ENCODE results near the gene GABRR3. TPM values are rescaled to one million over a fixed set of nuclear protein-coding genes. Genes with fewer than 3 reads are reported as not detected.

Gene GABRR3
- total RNA-seq, 2 donors from 2014 or later: not detected

- Histone ChIP-seq H3K9ac (ENCODE audit: low read depth in 2 of 2, low read length in 2 of 2) (no peak overlapping the region), H3K9me3 (no peaks in the 10 kb centered on the region), H3K36me3 (no peaks in the 10 kb centered on the region), H3K4me3 (no peak overlapping the region), H3K4me1 (no peaks in the 10 kb centered on the region), H3K27ac (peak overlapping the region; percentile 28), H3K27me3 (no peaks in the 10 kb centered on the region)
- TF ChIP-seq, protein P1, sequence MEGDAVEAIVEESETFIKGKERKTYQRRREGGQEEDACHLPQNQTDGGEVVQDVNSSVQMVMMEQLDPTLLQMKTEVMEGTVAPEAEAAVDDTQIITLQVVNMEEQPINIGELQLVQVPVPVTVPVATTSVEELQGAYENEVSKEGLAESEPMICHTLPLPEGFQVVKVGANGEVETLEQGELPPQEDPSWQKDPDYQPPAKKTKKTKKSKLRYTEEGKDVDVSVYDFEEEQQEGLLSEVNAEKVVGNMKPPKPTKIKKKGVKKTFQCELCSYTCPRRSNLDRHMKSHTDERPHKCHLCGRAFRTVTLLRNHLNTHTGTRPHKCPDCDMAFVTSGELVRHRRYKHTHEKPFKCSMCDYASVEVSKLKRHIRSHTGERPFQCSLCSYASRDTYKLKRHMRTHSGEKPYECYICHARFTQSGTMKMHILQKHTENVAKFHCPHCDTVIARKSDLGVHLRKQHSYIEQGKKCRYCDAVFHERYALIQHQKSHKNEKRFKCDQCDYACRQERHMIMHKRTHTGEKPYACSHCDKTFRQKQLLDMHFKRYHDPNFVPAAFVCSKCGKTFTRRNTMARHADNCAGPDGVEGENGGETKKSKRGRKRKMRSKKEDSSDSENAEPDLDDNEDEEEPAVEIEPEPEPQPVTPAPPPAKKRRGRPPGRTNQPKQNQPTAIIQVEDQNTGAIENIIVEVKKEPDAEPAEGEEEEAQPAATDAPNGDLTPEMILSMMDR (IDR thresholded peaks at IDR 0.05): no peak
- intact Hi-C loops (cut with DNase I): no loop called here
- DNase-seq: no peak
Observed at GRCh38 chr3:97952872-97953271, 82.2 kb downstream of the GABRR3 start.

DNA sequence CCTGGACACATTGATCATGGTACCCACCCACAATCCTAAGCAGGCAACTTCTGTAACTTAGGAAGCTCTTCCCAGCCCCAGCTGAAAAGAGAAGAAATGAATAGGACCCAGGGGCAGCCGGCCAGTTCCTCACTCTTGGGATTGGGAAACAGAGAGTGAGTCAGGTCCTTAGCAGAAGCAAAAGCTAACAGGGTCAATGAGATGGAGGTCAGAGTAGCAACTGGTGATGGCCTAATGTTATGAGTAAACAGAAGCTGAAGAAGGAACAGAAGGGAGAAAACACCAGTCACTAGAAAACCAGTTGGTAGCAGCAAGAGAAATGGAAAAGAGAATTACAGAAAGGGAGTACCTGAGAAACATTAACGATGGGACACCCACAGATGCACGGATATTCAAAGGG lies 82.8 kb downstream of the GABRR3 start:
- DNase-seq: peak; percentile 40
- Histone ChIP-seq H3K27ac (peak overlapping the region; percentile 28), H3K36me3 (no peaks in the 10 kb centered on the region), H3K9ac (ENCODE audit: low read depth in 2 of 2, low read length in 2 of 2) (no peak overlapping the region), H3K4me1 (no peaks in the 10 kb centered on the region), H3K9me3 (no peaks in the 10 kb centered on the region), H3K27me3 (no peaks in the 10 kb centered on the region), H3K4me3 (no peak overlapping the region)
- TF ChIP-seq, protein P1 (IDR thresholded peaks at IDR 0.05): no peak
- intact Hi-C loops (cut with DNase I): no loop called here

DNA sequence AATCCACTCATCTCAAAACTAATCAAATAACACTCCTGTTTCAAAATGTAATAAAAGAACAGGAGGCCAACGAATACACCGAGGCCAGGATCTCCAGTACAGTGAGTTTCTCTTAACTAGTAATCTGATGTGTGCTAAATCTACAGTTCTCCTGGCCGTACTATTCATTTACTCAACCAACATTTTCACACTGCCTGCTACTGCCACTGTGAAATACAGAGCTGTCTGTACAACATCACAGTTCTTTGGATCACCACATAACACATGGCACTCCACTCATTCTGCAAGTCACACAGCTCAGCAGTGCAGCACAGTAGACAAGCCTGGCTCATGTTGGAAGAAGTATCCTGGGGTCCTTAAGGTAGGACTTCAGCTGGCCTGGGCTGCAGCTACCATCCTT lies 84.8 kb downstream of the GABRR3 start:
- Histone ChIP-seq H3K36me3 (no peaks in the 10 kb centered on the region), H3K9me3 (no peaks in the 10 kb centered on the region), H3K27ac (no peak overlapping the region), H3K27me3 (no peaks in the 10 kb centered on the region), H3K4me1 (no peaks in the 10 kb centered on the region), H3K4me3 (no peak overlapping the region), H3K9ac (ENCODE audit: low read depth in 2 of 2, low read length in 2 of 2) (no peak overlapping the region)
- no peak for DNase-seq
- intact Hi-C loops (cut with DNase I): no loop called here
- TF ChIP-seq, protein P1 (IDR thresholded peaks at IDR 0.05): no peak

DNA sequence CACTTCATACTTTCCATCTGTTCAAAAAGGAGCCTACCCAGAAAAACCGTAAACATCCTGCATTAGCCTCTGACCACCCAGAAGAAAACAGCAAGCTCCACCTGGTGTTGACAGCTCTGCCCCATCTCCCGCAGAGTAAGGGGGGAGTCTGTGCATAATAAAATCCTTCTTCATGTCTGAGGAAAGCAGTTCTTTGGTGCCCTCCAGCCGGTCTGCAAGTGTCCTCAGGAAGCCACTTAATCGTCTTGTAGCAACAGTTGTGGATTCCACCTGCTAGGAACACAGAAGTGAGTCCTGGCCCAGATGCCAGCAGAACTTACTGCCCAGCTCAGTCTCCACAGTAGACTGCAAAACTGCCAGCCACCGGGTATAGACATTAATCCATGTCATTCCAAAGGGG lies 85.4 kb downstream of the GABRR3 start:
- intact Hi-C loops (cut with DNase I): loop anchor here (10.0 kb wide), 1 partner anchor 75 kb away; no protein-coding TSS in a partner anchor
- Histone ChIP-seq H3K9me3 (no peaks in the 10 kb centered on the region), H3K4me1 (no peaks in the 10 kb centered on the region), H3K36me3 (no peaks in the 10 kb centered on the region), H3K27ac (no peak overlapping the region), H3K9ac (ENCODE audit: low read depth in 2 of 2, low read length in 2 of 2) (no peak overlapping the region), H3K4me3 (no peak overlapping the region), H3K27me3 (no peaks in the 10 kb centered on the region)
- DNase-seq: no peak
- TF ChIP-seq, protein P1 (IDR thresholded peaks at IDR 0.05): no peak

GRCh38 chr3:97949110-97949485 lies 86.0 kb downstream of the GABRR3 start:
- no peak for DNase-seq
- intact Hi-C loops (cut with DNase I): loop anchor here (10.0 kb wide), 1 partner anchor 74 kb away; no protein-coding TSS in a partner anchor
- no peaks in the 10 kb centered on the region for H3K36me3 ChIP-seq

More at GRCh38 chr3:97949110-97949485, 86.0 kb downstream of the GABRR3 start:
- H3K9me3 ChIP-seq: no peaks in the 10 kb centered on the region
- no peaks in the 10 kb centered on the region for H3K4me1 ChIP-seq
- no peaks in the 10 kb centered on the region for H3K27me3 ChIP-seq
- no peak overlapping the region for H3K4me3 ChIP-seq
- H3K27ac ChIP-seq: no peak overlapping the region
- TF ChIP-seq, protein P1 (IDR thresholded peaks at IDR 0.05): no peak
- no peak overlapping the region for H3K9ac ChIP-seq (ENCODE audit: low read depth in 2 of 2, low read length in 2 of 2)
